Measurements from ENCODE around the gene ZNF423. TPM values are rescaled to one million over a fixed set of nuclear protein-coding genes. Genes with fewer than 3 reads are reported as not detected.

The ZNF423 gene
- total RNA-seq, 4 donors from 2014 or later: 6.6 to 22.9 (median 8.6) TPM

DNA sequence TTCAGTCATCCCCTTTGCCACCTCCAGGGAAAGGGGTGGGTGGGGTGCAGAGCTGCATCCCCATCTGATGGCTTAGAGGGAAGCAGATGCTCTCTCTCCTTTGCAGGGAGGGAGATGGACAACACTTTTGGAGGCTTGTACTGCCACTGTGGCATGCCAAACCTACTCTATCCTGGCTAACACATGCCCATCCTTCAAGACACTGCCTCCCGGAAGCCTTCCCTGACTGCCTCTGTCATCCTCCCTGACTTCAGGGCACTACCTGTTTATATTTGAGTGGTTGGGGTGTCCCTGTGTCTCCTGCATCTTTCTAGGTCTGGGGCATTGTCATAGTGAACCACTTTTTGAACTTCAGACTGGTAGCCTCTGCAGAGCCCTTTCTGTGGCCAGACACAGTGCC lies 202.3 kb downstream of the ZNF423 start:
- ATAC-seq (ENCODE audit: low FRiP score) (no peak), DNase-seq (ENCODE audit: low spot score) (no peak)
- TF ChIP-seq, protein P1, sequence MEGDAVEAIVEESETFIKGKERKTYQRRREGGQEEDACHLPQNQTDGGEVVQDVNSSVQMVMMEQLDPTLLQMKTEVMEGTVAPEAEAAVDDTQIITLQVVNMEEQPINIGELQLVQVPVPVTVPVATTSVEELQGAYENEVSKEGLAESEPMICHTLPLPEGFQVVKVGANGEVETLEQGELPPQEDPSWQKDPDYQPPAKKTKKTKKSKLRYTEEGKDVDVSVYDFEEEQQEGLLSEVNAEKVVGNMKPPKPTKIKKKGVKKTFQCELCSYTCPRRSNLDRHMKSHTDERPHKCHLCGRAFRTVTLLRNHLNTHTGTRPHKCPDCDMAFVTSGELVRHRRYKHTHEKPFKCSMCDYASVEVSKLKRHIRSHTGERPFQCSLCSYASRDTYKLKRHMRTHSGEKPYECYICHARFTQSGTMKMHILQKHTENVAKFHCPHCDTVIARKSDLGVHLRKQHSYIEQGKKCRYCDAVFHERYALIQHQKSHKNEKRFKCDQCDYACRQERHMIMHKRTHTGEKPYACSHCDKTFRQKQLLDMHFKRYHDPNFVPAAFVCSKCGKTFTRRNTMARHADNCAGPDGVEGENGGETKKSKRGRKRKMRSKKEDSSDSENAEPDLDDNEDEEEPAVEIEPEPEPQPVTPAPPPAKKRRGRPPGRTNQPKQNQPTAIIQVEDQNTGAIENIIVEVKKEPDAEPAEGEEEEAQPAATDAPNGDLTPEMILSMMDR (IDR thresholded peaks at IDR 0.05): no peak

DNA sequence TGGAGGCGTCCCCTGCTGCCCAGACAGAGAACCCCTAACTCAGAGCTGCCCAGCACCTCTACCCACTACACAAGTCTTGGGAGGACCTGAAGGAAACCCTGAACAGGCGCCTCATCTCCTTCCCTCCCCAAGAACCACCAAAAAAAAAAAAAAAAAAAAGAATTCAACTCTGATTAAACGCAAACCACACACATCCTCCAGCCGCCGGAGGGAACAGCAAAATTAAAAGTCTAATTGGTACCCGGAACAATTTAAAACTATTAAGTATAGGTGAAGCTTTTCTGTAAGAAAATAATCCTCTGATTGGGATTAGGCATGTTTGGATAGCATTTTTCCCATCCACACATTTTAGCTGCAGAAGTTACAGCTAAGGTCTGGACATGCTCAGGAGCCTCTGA lies 202.7 kb downstream of the ZNF423 start:
- DNase-seq (ENCODE audit: low spot score) (no peak), ATAC-seq (ENCODE audit: low FRiP score) (no peak)
- TF ChIP-seq, protein P1 (IDR thresholded peaks at IDR 0.05): no peak

DNA sequence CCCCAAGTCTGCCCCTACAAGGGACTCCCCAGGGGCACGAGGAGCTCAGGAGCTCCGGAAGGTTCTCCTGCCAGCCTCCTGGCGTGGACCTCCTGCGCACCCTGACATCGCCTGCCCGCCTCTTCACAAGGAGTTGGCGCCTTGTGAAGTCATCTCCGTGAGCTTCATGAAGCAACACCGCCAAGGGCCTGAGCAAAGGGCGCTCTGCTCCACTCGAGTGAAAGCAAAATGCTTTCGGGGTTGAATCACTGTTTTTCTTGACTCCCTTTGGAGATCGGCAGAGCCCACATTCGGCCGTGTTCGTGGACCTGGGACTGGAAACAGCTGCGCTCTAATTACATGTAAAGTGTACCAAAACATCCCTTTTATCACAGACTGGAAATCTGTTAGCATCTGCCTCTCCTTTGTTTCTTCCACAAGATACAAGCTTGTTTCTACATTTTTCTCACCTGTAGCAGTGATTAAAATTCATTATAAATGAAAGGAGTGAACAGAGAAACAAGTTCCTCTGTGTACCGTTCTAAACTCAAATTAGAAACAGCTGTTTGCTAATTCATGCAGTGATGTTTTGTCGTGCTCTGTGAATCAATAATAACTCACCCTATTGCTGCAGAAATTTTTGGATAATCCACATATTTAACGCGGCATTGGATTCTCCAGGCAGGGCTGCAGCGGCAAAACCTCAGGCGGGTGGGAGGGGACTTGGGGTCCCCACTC lies 203.3 kb downstream of the ZNF423 start:
- DNase-seq (ENCODE audit: low spot score) (no peak), ATAC-seq (ENCODE audit: low FRiP score) (peak; percentile 68)
- TF ChIP-seq, protein P1 (IDR thresholded peaks at IDR 0.05): no peak

DNA sequence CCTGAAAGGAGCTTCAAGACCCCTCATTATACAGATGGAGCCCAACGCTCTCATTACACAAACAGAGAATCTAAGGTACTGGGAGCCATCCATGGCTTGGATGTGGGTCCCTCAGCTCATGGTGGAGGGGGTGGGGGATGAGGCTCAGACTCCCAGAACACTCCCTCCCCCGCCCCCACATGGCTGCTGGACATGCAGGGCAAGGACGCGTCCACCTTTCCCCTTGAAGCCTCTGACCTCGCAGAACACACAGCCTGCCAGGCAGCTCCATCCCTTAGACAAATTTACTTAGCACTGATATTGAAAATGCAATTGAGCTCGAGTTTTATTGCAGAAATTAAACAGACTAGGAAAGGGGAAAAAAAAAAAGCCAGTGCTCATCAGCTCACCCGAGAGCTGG lies 203.9 kb downstream of the ZNF423 start:
- TF ChIP-seq, protein P1 (IDR thresholded peaks at IDR 0.05): no peak
- ATAC-seq (ENCODE audit: low FRiP score) (no peak), DNase-seq (ENCODE audit: low spot score) (no peak)

DNA sequence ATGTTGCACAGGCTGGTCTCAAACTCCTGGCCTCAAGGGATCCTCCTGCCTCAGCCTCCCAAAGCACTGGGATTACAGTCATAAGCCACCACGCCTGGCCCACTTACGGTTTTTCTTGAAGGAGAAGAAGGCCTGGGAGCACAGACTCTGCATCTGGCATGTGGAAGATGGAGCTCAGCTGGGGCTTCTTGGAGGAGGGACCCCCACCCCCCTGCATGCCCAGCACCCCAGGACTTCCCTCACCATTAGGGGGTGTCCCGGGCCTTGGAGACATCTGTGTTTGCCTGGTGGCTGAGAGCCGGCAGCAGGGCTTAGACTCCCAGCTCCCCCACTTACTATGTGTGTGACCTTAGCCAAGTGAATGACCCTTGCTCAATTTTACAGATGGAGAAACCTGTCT lies 204.7 kb downstream of the ZNF423 start:
- TF ChIP-seq, protein P1 (IDR thresholded peaks at IDR 0.05): no peak
- no peak for ATAC-seq (ENCODE audit: low FRiP score)
- no peak for DNase-seq (ENCODE audit: low spot score)

DNA sequence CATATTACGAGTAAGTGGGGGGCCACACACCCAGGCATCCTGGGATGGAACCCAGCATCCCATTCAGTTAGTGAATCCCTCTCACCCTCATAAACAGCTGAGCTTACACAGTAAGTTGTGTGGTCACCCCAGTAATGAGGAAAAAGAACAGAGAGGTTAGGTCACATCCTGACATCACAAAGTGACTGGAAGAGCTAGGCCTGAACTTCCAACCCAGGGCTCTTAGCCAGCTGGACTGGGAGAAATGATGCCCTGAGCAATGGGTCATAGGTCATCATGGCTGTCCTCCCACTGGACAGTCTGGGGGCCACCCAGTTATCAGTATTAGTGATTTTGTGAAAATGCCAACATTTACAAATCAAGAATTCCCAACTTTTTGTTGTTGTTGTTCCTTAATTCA lies 205.3 kb downstream of the ZNF423 start:
- ATAC-seq (ENCODE audit: low FRiP score) (no peak), DNase-seq (ENCODE audit: low spot score) (no peak)
- TF ChIP-seq, protein P1 (IDR thresholded peaks at IDR 0.05): no peak
